ENCODE data around the gene SGCD.

Gene SGCD

DNA sequence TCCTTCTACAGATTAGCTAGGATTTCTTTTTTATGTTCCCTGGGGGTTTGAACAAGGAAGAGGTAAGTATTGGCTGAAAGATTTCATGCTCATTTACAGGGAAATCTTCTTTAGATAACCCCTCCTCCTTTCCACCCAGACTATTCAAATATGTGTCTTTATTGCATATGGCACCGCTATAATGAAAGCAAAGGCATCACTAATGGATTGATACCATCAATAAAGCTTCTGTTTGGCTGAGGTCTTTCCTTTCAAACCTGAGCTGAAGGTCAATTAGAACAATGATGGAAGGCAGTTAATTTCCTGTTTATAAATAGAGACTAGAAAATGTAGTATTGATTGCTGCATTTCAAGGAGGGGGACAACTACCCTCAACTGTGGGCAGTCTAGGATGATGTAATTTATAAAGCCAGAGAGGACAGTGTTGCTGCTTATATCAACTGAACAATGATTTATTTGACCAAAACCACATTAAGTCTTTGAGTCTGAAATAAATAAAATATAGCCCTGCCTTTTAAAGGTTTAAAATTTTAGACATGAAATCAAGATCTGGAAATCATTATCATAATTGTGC, 132.9 kb downstream of the SGCD start:
- no peak for DNase-seq (ENCODE audit: low read depth in 2 of 2)

GRCh38 chr5:156460471-156460870, 133.5 kb downstream of the SGCD start:
- no peak for DNase-seq (ENCODE audit: low read depth in 2 of 2)

GRCh38 chr5:156466871-156467270, 139.9 kb downstream of the SGCD start:
- DNase-seq (ENCODE audit: low read depth in 2 of 2) = no peak

DNA sequence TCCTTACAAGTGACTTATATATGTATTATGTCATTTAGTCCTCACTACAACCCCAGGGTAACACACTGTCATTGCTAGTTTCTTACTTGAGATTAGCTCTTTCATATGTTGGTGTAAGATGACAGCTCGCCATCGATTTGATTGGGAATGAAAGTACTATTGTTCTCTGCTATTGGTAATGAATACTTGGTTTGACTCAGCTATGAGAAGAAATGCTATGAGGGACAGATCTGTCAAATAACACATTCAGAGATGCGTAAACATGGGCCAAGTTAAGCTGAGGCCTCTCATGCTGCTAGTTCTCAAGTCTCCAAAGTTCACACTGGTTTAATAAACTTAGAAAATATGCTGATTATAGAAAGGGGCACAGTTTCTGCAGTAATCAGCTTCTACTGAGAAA, 142.7 kb downstream of the SGCD start:
- no peak for DNase-seq (ENCODE audit: low read depth in 2 of 2)

GRCh38 chr5:156471893-156472292, 144.9 kb downstream of the SGCD start:
- DNase-seq (ENCODE audit: low read depth in 2 of 2) = no peak

- DNase-seq (ENCODE audit: low read depth in 2 of 2) = no peak
Observed at GRCh38 chr5:156473269-156473908, 146.4 kb downstream of the SGCD start.

- no peak for DNase-seq (ENCODE audit: low read depth in 2 of 2)
Observed at GRCh38 chr5:156474251-156474650, 147.3 kb downstream of the SGCD start.

DNA sequence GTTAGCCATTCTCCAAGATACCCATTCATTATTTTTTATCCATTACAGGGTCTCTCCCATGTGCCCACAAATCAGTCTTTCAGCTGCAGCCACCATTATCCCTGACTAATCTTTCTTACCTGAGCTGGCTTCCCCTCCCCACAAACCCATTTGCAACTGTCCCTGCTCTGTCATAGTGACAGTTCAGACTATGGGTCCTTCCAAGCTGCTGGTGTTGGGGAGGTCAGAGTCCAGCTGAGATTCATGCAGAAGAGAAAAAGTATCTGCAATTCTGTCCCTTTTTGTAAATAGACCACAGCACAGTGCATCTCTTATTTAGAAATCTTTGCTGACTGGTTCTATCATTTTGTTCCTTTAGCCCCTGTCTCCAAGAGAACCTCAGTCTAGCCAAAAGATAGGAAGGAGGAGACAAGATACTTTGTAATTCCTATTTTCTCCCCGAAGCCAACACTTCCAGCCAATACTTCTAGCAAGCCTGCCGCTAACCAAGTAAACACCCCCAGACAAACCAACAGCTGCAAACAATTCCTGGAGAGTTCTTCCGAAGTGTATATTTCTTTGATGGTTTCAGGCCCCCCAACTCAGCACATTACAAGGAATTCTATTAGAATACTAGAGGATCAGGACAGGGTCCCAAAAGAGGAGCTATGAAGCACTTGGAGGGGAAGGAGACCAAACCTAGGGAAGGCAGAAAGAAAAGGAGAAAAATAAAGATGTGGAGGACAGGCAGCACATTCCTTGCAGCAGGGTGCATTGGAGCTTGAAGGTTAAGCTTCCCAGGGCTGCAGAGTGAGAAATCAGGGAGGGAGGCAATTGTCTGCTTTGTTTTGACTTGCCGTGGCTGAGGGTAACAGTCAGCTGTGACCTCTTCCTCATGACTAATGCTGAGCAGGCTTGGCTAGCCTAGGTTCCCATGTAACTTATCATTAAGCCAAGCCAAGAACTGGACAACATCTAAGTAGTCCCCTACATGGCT, 148.5 kb downstream of the SGCD start:
- no peak for DNase-seq (ENCODE audit: low read depth in 2 of 2)

- no peak for DNase-seq (ENCODE audit: low read depth in 2 of 2)
Observed at GRCh38 chr5:156476158-156476551, 149.2 kb downstream of the SGCD start.

GRCh38 chr5:156476678-156477077, 149.7 kb downstream of the SGCD start:
- no peak for DNase-seq (ENCODE audit: low read depth in 2 of 2)

DNA sequence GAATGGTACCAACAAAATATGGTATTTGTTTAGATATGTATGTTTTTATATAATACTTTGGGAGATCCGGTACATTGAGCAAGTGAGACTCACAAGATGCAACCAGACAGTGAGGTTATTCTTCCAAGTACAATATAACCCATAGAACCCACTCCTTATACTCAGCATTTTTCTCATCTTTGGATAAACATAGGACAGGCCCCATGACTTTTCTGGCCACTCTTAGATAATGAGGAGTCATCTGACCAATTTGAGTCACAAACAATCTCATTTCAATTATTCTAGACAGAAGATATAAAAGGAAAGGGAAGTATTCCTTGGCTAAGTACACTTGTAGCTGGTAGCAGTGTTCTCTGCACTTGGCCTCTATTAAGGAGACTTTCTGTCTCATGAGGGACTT, 150.2 kb downstream of the SGCD start:
- no peak for DNase-seq (ENCODE audit: low read depth in 2 of 2)

DNA sequence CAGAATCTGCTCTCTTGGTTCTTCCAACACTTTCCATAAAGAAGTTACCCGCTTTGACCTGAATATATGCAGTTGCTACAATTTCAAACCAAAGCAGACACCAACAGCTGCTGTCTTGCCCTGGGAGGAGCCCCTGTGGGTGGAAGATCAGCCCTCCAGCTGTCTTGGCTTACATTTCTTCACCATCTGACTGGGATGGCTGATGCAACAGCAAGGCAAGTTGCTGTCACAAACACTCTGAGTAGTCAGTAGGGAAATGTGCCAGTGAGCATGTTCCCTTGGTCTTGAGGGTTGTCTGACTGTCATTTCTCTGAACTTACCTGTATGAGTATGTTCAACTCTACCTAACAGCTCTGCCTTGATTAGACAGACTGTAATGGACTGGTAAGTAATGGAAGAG, 152.9 kb downstream of the SGCD start:
- DNase-seq (ENCODE audit: low read depth in 2 of 2) = no peak

GRCh38 chr5:156481741-156482140, 154.8 kb downstream of the SGCD start:
- DNase-seq (ENCODE audit: low read depth in 2 of 2) = no peak

DNA sequence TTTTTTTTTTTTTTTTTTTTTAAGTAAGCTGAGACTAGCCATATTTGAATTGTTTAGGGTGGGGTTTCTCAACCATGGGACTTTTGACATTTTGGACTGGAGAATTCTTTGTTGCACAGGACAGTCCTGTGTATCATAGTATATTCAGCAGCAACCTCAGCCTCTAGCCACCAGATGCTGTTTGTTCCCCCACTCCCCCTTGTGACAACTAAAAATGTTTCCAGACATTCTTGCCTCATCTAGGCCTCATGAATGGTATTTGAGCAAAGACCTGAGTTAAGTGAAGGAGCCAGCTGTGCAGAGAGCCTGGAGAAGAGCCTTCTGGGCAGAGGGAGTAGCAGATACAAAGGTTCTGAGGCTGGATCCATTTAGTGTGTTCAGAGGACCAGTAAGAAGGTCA, 155.9 kb downstream of the SGCD start:
- DNase-seq (ENCODE audit: low read depth in 2 of 2) = no peak

DNA sequence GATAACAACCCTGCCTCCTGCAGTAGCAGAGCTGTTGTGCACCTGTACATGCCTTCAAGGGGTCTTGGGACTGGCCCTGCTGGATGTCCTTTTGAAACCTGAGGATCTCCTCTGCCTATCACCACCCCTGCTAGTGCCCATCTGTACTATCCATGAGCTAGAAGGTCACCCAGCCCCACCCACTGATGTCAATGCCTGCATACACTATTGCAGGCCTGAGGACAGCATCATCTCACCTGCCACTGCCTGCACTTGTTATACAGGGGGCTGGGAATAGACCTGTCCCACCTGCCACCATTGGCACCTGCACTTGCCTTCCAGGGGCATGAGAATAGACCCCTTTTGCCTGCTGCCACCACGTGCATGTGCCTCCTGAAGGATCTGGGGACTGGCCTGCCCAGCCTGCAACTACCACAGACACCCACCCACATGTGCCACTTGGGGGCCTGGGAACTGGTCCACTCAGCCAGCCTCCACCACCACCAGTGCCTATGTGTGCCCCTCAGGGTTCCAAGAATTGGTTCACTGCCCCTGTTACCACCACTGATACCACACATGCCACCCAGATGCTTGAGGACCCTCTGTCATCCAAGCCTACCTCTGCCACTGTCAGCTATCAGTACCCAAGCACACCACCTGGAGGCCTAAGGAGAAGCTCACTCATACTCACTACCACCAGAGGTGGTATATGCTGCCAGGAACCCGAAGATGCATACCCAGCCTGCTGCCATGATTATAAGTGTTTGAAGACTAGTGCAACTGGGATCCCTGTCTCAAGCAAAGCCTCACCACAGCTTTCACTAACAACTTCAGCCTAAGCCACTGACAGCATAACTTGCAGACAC, 159.7 kb downstream of the SGCD start:
- no peak for DNase-seq (ENCODE audit: low read depth in 2 of 2)

DNA sequence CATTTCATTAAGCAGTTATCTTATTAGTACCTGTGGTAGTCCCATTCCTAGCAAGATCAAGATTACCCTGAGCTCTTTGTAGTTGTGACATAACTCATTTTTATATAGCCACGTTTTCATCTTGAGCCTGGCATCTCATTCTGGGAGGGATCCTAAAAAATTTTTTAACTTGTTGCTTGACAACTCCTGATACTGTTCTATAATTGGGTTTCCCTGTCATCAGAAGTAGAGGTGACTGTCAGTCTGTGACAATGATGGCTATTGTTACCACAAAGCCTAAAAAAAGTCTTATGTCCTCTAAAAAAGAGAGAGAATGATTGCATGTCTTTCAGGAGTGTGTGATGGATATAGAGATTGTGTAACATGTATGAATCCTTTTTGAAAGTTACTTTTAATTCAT, 164.8 kb downstream of the SGCD start:
- no peak for DNase-seq (ENCODE audit: low read depth in 2 of 2)

DNA sequence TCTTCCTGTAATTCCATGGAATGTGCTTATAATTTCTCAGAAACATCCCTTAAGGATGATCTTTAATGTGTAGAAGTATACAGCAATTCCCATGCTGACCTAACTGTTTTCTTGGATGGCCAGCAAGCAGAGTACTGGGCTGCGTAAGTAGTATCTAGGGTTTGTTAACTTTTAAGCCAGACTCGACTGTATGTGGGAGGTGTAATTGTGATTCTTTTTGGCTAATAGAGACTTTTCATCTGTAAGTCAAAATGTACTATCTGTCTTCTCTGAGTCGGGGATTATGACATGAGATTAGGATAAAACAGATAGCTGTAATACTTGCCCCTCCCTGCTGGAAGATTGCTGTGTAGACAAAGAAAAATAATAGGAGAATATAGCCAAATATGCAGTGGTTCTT, 169.3 kb downstream of the SGCD start:
- DNase-seq (ENCODE audit: low read depth in 2 of 2) = no peak

GRCh38 chr5:156497804-156498208, 170.8 kb downstream of the SGCD start:
- DNase-seq (ENCODE audit: low read depth in 2 of 2) = no peak

DNA sequence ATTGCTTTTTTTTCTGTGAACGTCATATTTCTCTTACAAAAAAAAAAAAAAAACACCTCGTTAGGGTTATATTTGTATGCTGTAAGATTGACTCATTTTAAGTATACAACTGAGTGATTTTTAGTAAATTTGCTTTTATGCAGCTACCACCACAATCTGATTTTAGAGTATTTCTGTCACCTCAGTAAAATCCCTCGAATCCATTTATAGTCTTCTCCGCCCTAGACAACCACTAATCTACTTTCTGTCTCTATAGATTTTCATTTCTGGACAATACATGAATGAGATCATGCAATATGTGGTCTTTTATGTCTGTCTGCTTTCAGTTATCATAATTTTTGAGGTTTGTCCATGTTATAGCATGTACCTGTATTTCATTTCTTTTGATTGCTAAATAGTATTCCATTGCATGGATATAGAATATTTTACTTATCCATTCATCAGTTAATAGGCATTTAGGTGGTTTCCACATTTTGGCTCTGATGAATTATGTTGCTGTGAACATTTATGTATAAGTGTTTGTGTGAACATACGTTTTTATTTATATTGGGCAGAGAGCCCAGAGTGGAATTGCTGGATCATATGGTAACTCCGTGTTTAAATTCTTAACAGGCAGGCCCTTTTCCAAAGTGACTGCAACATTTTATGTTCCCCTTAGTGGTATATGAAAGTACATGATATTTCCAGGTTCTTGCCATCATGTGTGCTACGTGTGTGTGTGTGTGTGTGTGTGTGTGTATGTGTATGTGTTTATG, 171.4 kb downstream of the SGCD start:
- DNase-seq (ENCODE audit: low read depth in 2 of 2) = no peak

GRCh38 chr5:156500755-156501154, 173.8 kb downstream of the SGCD start:
- no peak for DNase-seq (ENCODE audit: low read depth in 2 of 2)

GRCh38 chr5:156505101-156505500, 178.1 kb downstream of the SGCD start:
- DNase-seq (ENCODE audit: low read depth in 2 of 2) = no peak

All from stimulated activated CD4-positive, alpha-beta T cell treated with anti-CD3 and anti-CD28 coated beads, Interleukin-12 subunit alpha, Interleukin-12 subunit beta, amount 100 ng/mL, for 24 hours (primary cell).